HCT116 (cell line): ENCODE measurements around the gene OSBP2. TPM values are rescaled to one million over a fixed set of nuclear protein-coding genes. Genes with fewer than 3 reads are reported as not detected.

Experiments
- ATAC-seq: fragments of 200-7000 bp; cut with Tn5 transposase; 2 replicates; pipeline ENCODE4 v1.9.1; 2020; ENCODE audit warnings: mild to moderate bottlenecking, moderate library complexity
- BruUV-seq: library from RNA; stranded (reverse); fragments of 400-500 nt; replicated peaks from 2 replicates; lab custom pipeline; 2021; lab: Mats Ljungman, UMichigan
- CTCF ChIA-PET: fragments of 300-600 bp; sonication (Branson Sonifier 250); formaldehyde crosslinking; loops from one replicate; lab custom pipeline; 2021; ENCODE audit warnings: antibody characterized with exemption; lab: Charles Lee
- POLR2A ChIA-PET: fragments of 300-600, 350-600 bp; sonication (Branson Sonifier 250); formaldehyde crosslinking; loops from one replicate; lab custom pipeline; 2021; ENCODE audit warnings: antibody characterized with exemption; lab: Charles Lee
- RAD21 ChIA-PET, 2 experiments: fragments of 300-600 bp; sonication (Branson Sonifier 250); formaldehyde crosslinking; loops; one replicate each; lab custom pipeline; 2023; ENCODE audit warnings: low total read pairs in 2 of 2; ENCODE audit not compliant: uncharacterized antibody in 2 of 2, unreplicated experiment in 2 of 2, low non-redundant PET in 1 of 2; lab: Charles Lee
- DNase-seq: peaks from one replicate; pipeline ENCODE4 v3.0.0-alpha.2; 2010; ENCODE audit warnings: low read depth, low spot score
- H2AFZ ChIP-seq: fragments of 200-600 bp; shearing (Covaris generic), sonication (generic); 2 replicates; pipeline ENCODE4 v1.6.1; 2017; ENCODE audit warnings: low read depth, mixed run types, mixed read lengths, antibody characterized with exemption, low read length; ENCODE audit not compliant: poor library complexity, severe bottlenecking
- H3K27ac ChIP-seq: 2 replicates; pipeline ENCODE4 v1.5.1; 2012; ENCODE audit warnings: low read depth, low read length
- H3K27me3 ChIP-seq: fragments of 200-600 bp; sonication (generic); 2 replicates; pipeline ENCODE4 v1.6.1; 2016; ENCODE audit warnings: mixed run types, low read length, mixed read lengths; ENCODE audit not compliant: insufficient read depth
- H3K36me3 ChIP-seq, 2 experiments: fragments of 200-500 bp in 1 of 2; fragments of 200-600 bp in 1 of 2; sonication (Bioruptor generic) in 1 of 2; sonication (generic) in 1 of 2; 2 replicates each; pipeline versions ENCODE4 v1.5.1 to v1.6.1; 2014 to 2016; ENCODE audit warnings: low read length in 2 of 2, inconsistent platforms in 1 of 2, mixed read lengths in 1 of 2, mixed run types in 1 of 2; ENCODE audit not compliant: insufficient read depth in 2 of 2, control insufficient read depth in 1 of 2
- H3K4me1 ChIP-seq, 2 experiments: fragments of 200-600 bp in 1 of 2; sonication (generic) in 1 of 2; 2 replicates each; pipeline versions ENCODE4 v1.5.1 to v1.6.1; 2012 to 2017; ENCODE audit warnings: low read length in 2 of 2, inconsistent platforms in 1 of 2, mild to moderate bottlenecking in 1 of 2, mixed read lengths in 1 of 2, mixed run types in 1 of 2, moderate library complexity in 1 of 2; ENCODE audit not compliant: insufficient read depth in 2 of 2, control insufficient read depth in 1 of 2
- H3K4me2 ChIP-seq: fragments of 200-600 bp; sonication (generic); 2 replicates; pipeline ENCODE4 v1.6.1; 2017; ENCODE audit warnings: mixed run types, low read length, mixed read lengths
- H3K4me3 ChIP-seq, 2 experiments: fragments of 200-600 bp in 1 of 2; sonication (generic) in 1 of 2; replicated peaks in 1 of 2; 2 replicates each; pipeline ENCODE4 v1.5.1; 2011 to 2016; ENCODE audit warnings: low read length in 2 of 2, control low read depth in 1 of 2, low read depth in 1 of 2, mild to moderate bottlenecking in 1 of 2, mixed read lengths in 1 of 2, mixed run types in 1 of 2
- H3K79me2 ChIP-seq: fragments of 200-600 bp; sonication (generic); 2 replicates; pipeline ENCODE4 v1.6.1; 2017; ENCODE audit warnings: mild to moderate bottlenecking, mixed run types, low read length, moderate library complexity, mixed read lengths; ENCODE audit not compliant: insufficient read depth
- H3K9ac ChIP-seq: fragments of 200-600 bp; sonication (generic); 2 replicates; pipeline ENCODE4 v1.6.1; 2016; ENCODE audit warnings: low read length, mixed read lengths
- H3K9me2 ChIP-seq: fragments of 200-600 bp; sonication (generic), shearing (Covaris generic); 2 replicates; pipeline ENCODE4 v1.6.1; 2017; ENCODE audit warnings: mixed run types, mild to moderate bottlenecking, moderate library complexity; ENCODE audit not compliant: insufficient read depth
- H3K9me3 ChIP-seq, 2 experiments: fragments of 200-500 bp in 1 of 2; fragments of 200-600 bp in 1 of 2; sonication (Bioruptor generic) in 1 of 2; sonication (generic) in 1 of 2; 2 replicates each; pipeline ENCODE4 v1.6.1; 2014 to 2017; ENCODE audit warnings: low read length in 2 of 2, mixed read lengths in 2 of 2, inconsistent platforms in 1 of 2, low read depth in 1 of 2, mild to moderate bottlenecking in 1 of 2, mixed run types in 1 of 2, moderate library complexity in 1 of 2; ENCODE audit not compliant: control insufficient read depth in 1 of 2, insufficient read depth in 1 of 2
- H4K20me1 ChIP-seq: fragments of 200-600 bp; sonication (generic), shearing (Covaris generic); 2 replicates; pipeline ENCODE4 v1.6.1; 2017; ENCODE audit warnings: mixed run types, mild to moderate bottlenecking, moderate library complexity; ENCODE audit not compliant: insufficient read depth
- EGR1 ChIP-seq: IDR thresholded peaks from 2 replicates; pipeline ENCODE4 v1.6.1; 2012; ENCODE audit warnings: low read depth
- EZH2phosphoT487 ChIP-seq: fragments of 200-600 bp; IDR thresholded peaks from 2 replicates; pipeline ENCODE4 v1.6.1; 2018; ENCODE audit warnings: antibody characterized with exemption, borderline replicate concordance
- JUND ChIP-seq: IDR thresholded peaks from 2 replicates; pipeline ENCODE4 v1.6.1; 2012
- POLR2A ChIP-seq: IDR thresholded peaks from 2 replicates; pipeline ENCODE4 v1.7.0; 2011; ENCODE audit warnings: borderline replicate concordance; ENCODE audit not compliant: insufficient read depth, insufficient read length; ENCODE audit errors: extremely low read depth
- POLR2AphosphoS5 ChIP-seq: IDR thresholded peaks from 2 replicates; pipeline ENCODE4 v1.6.1; 2011; ENCODE audit warnings: mild to moderate bottlenecking, low read depth, low read length, moderate library complexity
- RAD21 ChIP-seq: IDR thresholded peaks from 2 replicates; pipeline ENCODE4 v1.6.1; 2012; ENCODE audit warnings: low read depth, mild to moderate bottlenecking
- SP1 ChIP-seq: IDR thresholded peaks from 2 replicates; pipeline ENCODE4 v1.6.1; 2012; ENCODE audit warnings: low read depth
- YY1 ChIP-seq: IDR thresholded peaks from 2 replicates; pipeline ENCODE4 v1.6.1; 2011; ENCODE audit warnings: low read length, low read depth, moderate library complexity, mild to moderate bottlenecking; ENCODE audit not compliant: insufficient replicate concordance; ENCODE audit errors: extremely low read depth
- ZFX ChIP-seq: fragments of 450-650 bp; IDR thresholded peaks from 2 replicates; pipeline ENCODE4 v1.6.1; 2017
- intact Hi-C: fragments of 100-400 bp; cut with micrococcal nuclease; formaldehyde crosslinking; loops from 2 replicates; pipeline ENCODE4 v1.10.0; 2022
- total RNA-seq: library from RNA; stranded (reverse); gene quantifications from one replicate; pipeline ENCODE4 v1.2.1, GENCODE V29; 2021; ENCODE audit not compliant: unreplicated experiment
- TF ChIP-seq, protein P1 (sequence below): IDR thresholded peaks from 2 replicates; pipeline ENCODE4 v1.6.1; 2012; ENCODE audit warnings: low read depth
- TF ChIP-seq, protein P2 (sequence below), 3 experiments: fragments of 200-600 bp in 1 of 3; sonication (generic) in 1 of 3; IDR thresholded peaks in 2 of 3; conservative IDR thresholded peaks in 1 of 3; 2 replicates each; pipeline ENCODE4 v1.5.1; 2012 to 2017; ENCODE audit warnings: low read depth in 2 of 3, low read length in 2 of 3, antibody characterized with exemption in 1 of 3, borderline replicate concordance in 1 of 3, control low read depth in 1 of 3, mild to moderate bottlenecking in 1 of 3, mixed read lengths in 1 of 3, mixed run types in 1 of 3, moderate library complexity in 1 of 3; ENCODE audit not compliant: insufficient read depth in 1 of 3

The OSBP2 gene
- total RNA-seq, 1 experiment from 2014 or later, result 12.9 TPM

DNA sequence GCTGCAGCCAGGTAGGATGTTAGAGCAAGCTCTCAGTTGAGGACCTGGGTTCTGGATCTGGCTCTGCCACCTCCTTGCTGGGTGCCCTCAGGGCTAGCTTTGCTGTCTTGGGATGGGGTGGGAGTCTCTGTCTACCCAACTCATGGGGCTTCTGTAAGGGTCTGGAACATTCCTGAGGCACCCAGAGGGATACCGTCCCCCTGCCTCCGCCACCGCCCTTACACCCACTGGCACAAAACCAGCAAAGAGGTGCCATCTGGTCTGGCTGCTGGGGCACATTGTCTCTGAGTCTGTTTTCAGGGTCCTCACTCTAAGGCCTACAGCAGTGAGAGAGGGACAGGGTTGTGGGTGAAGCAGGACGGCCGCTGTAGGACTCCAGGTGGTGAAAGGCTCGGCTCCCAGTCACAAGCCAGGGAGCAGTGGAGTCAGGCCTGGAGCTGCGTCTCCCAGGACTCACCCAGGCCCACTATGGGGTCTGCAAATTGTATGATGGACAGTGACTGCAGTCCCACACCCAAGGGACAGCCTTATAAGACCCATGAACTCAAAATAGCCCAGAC is 189.0 kb downstream of the OSBP2 start:
- no peaks in the 10 kb centered on the region for H3K9me2 ChIP-seq
- intact Hi-C loops, result no loop called here
- ChIA-PET POLR2A (no interaction called here), RAD21 (no interaction called here), CTCF (no interaction called here)
- H4K20me1 ChIP-seq, result no peaks in the 10 kb centered on the region
- peaks cover 9 to 16% of the 10 kb centered on the region in 2 experiments for H3K4me1 ChIP-seq
- no peaks in the 10 kb centered on the region for H3K27me3 ChIP-seq
- H2AFZ ChIP-seq, result no peak overlapping the region
- H3K4me2 ChIP-seq, result no peak overlapping the region
- H3K36me3 ChIP-seq, result no peaks in the 10 kb centered on the region
- BruUV-seq, result no TSS peak
- TF ChIP-seq SP1, result no peak
- TF ChIP-seq POLR2AphosphoS5, result no peak
- TF ChIP-seq RAD21, result no peak
- no peak for TF ChIP-seq ZFX
- TF ChIP-seq POLR2A, result no peak
- TF ChIP-seq YY1, result no peak
- no peak for TF ChIP-seq EZH2phosphoT487
- TF ChIP-seq, protein P1, sequence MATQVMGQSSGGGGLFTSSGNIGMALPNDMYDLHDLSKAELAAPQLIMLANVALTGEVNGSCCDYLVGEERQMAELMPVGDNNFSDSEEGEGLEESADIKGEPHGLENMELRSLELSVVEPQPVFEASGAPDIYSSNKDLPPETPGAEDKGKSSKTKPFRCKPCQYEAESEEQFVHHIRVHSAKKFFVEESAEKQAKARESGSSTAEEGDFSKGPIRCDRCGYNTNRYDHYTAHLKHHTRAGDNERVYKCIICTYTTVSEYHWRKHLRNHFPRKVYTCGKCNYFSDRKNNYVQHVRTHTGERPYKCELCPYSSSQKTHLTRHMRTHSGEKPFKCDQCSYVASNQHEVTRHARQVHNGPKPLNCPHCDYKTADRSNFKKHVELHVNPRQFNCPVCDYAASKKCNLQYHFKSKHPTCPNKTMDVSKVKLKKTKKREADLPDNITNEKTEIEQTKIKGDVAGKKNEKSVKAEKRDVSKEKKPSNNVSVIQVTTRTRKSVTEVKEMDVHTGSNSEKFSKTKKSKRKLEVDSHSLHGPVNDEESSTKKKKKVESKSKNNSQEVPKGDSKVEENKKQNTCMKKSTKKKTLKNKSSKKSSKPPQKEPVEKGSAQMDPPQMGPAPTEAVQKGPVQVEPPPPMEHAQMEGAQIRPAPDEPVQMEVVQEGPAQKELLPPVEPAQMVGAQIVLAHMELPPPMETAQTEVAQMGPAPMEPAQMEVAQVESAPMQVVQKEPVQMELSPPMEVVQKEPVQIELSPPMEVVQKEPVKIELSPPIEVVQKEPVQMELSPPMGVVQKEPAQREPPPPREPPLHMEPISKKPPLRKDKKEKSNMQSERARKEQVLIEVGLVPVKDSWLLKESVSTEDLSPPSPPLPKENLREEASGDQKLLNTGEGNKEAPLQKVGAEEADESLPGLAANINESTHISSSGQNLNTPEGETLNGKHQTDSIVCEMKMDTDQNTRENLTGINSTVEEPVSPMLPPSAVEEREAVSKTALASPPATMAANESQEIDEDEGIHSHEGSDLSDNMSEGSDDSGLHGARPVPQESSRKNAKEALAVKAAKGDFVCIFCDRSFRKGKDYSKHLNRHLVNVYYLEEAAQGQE, result no peak
- TF ChIP-seq JUND, result no peak
- TF ChIP-seq EGR1, result no peak
- TF ChIP-seq, protein P2, sequence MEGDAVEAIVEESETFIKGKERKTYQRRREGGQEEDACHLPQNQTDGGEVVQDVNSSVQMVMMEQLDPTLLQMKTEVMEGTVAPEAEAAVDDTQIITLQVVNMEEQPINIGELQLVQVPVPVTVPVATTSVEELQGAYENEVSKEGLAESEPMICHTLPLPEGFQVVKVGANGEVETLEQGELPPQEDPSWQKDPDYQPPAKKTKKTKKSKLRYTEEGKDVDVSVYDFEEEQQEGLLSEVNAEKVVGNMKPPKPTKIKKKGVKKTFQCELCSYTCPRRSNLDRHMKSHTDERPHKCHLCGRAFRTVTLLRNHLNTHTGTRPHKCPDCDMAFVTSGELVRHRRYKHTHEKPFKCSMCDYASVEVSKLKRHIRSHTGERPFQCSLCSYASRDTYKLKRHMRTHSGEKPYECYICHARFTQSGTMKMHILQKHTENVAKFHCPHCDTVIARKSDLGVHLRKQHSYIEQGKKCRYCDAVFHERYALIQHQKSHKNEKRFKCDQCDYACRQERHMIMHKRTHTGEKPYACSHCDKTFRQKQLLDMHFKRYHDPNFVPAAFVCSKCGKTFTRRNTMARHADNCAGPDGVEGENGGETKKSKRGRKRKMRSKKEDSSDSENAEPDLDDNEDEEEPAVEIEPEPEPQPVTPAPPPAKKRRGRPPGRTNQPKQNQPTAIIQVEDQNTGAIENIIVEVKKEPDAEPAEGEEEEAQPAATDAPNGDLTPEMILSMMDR (IDR thresholded peaks at IDR 0.05 in 2 of 3, conservative IDR thresholded peaks at IDR 0.05 in 1 of 3; ENCODE audit: borderline replicate concordance in 1 of 3, insufficient read depth in 1 of 3, low read depth in 2 of 3, low read length in 2 of 3), result no peak
- no peaks in the 10 kb centered on the region for H3K9me3 ChIP-seq
- H3K9ac ChIP-seq, result no peak overlapping the region
- H3K4me3 ChIP-seq, result no peak overlapping the region
- H3K79me2 ChIP-seq, result no peaks in the 10 kb centered on the region
- ATAC-seq (no peak), DNase-seq (no peak)
- no peak overlapping the region for H3K27ac ChIP-seq
